Amygdala (tissue), 56 donors: ENCODE data around the gene CNDP1.
"Not testable (repeated sequence)": the region's sequence is repeated elsewhere in the genome, so short reads cannot be mapped to it uniquely, and the experiment has no call there.

ENCODE experiments used
- DNase-seq, 56 donors: peaks; one replicate each; lab custom pipeline; 2025; lab: John Stamatoyannopoulos, UW

Gene CNDP1

GRCh38 chr18:74534150-74534969 lies at the start of gene CNDP1:
CNDP1 (plus strand) TSS chr18:74534500; CDS start chr18:74534668, 168 bp downstream.
- peak in 53 of 56 donors; percentile 7 to 89 (median 67) for DNase-seq

- DNase-seq: peak in 2 of 56 donors; percentile 24 to 44
Observed at GRCh38 chr18:74486119-74486849, 48.0 kb upstream of the CNDP1 start.

GRCh38 chr18:74488354-74488753 lies 45.9 kb upstream of the CNDP1 start:
- DNase-seq: no peak

GRCh38 chr18:74488864-74489263 lies 45.4 kb upstream of the CNDP1 start:
- no peak for DNase-seq

GRCh38 chr18:74489676-74490075 lies 44.6 kb upstream of the CNDP1 start:
- no peak for DNase-seq

- DNase-seq: no peak
Observed at GRCh38 chr18:74492259-74492658, 42.0 kb upstream of the CNDP1 start.

GRCh38 chr18:74493689-74494088 lies 40.6 kb upstream of the CNDP1 start:
- DNase-seq: peak in 21 of 56 donors; percentile 15 to 67 (median 37)

GRCh38 chr18:74494514-74494913 lies 39.8 kb upstream of the CNDP1 start:
- DNase-seq: no peak

GRCh38 chr18:74495581-74496507 lies 38.5 kb upstream of the CNDP1 start, which contains the start of gene CNDP2:
CNDP2 (plus strand) TSS chr18:74496363; CDS start chr18:74499974, 3,611 bp downstream.
- DNase-seq: peak; percentile 89 to 100 (median 99)

GRCh38 chr18:74496508-74497323 lies 37.6 kb upstream of the CNDP1 start:
- peak in 38 of 56 donors; percentile 19 to 85 (median 68) for DNase-seq

- no peak for DNase-seq
Observed at GRCh38 chr18:74497324-74497676, 37.0 kb upstream of the CNDP1 start.

- no peak for DNase-seq
Observed at GRCh38 chr18:74497778-74498177, 36.5 kb upstream of the CNDP1 start.

GRCh38 chr18:74498712-74499627 lies 35.3 kb upstream of the CNDP1 start:
- peak in 23 of 56 donors; percentile 6 to 61 (median 31) for DNase-seq

- DNase-seq: peak in 37 of 56 donors; percentile 9 to 82 (median 41)
Observed at GRCh38 chr18:74499633-74500032, 34.7 kb upstream of the CNDP1 start.

- DNase-seq: no peak
Observed at GRCh38 chr18:74500372-74500771, 33.9 kb upstream of the CNDP1 start.

- not testable (repeated sequence) for DNase-seq
Observed at GRCh38 chr18:74500774-74501173, 33.5 kb upstream of the CNDP1 start.

GRCh38 chr18:74501386-74501785 lies 32.9 kb upstream of the CNDP1 start:
- DNase-seq: no peak

- DNase-seq: no peak
Observed at GRCh38 chr18:74503137-74503536, 31.2 kb upstream of the CNDP1 start.
